GM06990 (cell line): ENCODE measurements around the gene JARID2.

ENCODE experiments used
- DNase-seq: peaks from one replicate; pipeline ENCODE4 v3.0.0-alpha.2; 2011; ENCODE audit not compliant: insufficient read length; ENCODE audit errors: extremely low read depth
- H3K27me3 ChIP-seq: replicated peaks from 2 replicates; pipeline ENCODE4 v1.6.0; 2011; ENCODE audit warnings: low read length; ENCODE audit not compliant: control insufficient read depth, insufficient read depth
- H3K36me3 ChIP-seq: 2 replicates; pipeline ENCODE4 v1.5.1; 2011; ENCODE audit warnings: low read length; ENCODE audit not compliant: control insufficient read depth, insufficient read depth
- H3K4me3 ChIP-seq: replicated peaks from 2 replicates; pipeline ENCODE4 v1.5.1; 2011; ENCODE audit warnings: low read depth, mild to moderate bottlenecking, control low read depth, low read length
- CTCF ChIP-seq: IDR thresholded peaks from 2 replicates; pipeline ENCODE4 v1.5.1; 2011; ENCODE audit warnings: low read length, control low read depth, mild to moderate bottlenecking, inconsistent platforms; ENCODE audit not compliant: insufficient read depth, poor library complexity, severe bottlenecking

The JARID2 gene

GRCh38 chr6:15329197-15329671, 83.4 kb downstream of the JARID2 start:
- H3K4me3 ChIP-seq: no peak overlapping the region
- TF ChIP-seq CTCF: no peak
- H3K36me3 ChIP-seq: no peaks in the 10 kb centered on the region
- no peaks in the 10 kb centered on the region for H3K27me3 ChIP-seq
- DNase-seq: no peak

GRCh38 chr6:15330174-15330944, 84.5 kb downstream of the JARID2 start:
- Histone ChIP-seq H3K4me3 (no peak overlapping the region), H3K36me3 (no peaks in the 10 kb centered on the region), H3K27me3 (no peaks in the 10 kb centered on the region)
- DNase-seq: no peak
- no peak for TF ChIP-seq CTCF

GRCh38 chr6:15331143-15331542, 85.3 kb downstream of the JARID2 start:
- no peak overlapping the region; the same call in 1 of the 2 replicates for H3K4me3 ChIP-seq
- DNase-seq: no peak
- H3K27me3 ChIP-seq: no peaks in the 10 kb centered on the region
- no peak for TF ChIP-seq CTCF
- H3K36me3 ChIP-seq: no peaks in the 10 kb centered on the region

- Histone ChIP-seq H3K4me3 (peak overlapping the region; percentile 20), H3K36me3 (no peaks in the 10 kb centered on the region), H3K27me3 (no peaks in the 10 kb centered on the region)
- no peak for TF ChIP-seq CTCF
- no peak for DNase-seq
Observed at GRCh38 chr6:15331629-15332251, 85.9 kb downstream of the JARID2 start.

GRCh38 chr6:15332446-15332845, 86.6 kb downstream of the JARID2 start:
- no peaks in the 10 kb centered on the region for H3K36me3 ChIP-seq
- no peak for TF ChIP-seq CTCF
- no peak for DNase-seq
- H3K4me3 ChIP-seq: no peak overlapping the region
- H3K27me3 ChIP-seq: no peaks in the 10 kb centered on the region

- no peak for DNase-seq
- TF ChIP-seq CTCF: no peak
- Histone ChIP-seq H3K36me3 (no peaks in the 10 kb centered on the region), H3K27me3 (no peaks in the 10 kb centered on the region), H3K4me3 (no peak overlapping the region)
Observed at GRCh38 chr6:15335385-15335784, 89.5 kb downstream of the JARID2 start.
